GM12878 (cell line): ENCODE data around the gene PLA2G6. TPM values are rescaled to one million over a fixed set of nuclear protein-coding genes. Genes with fewer than 3 reads are reported as not detected.

Source experiments
- ATAC-seq: fragments of 200-7000 bp; cut with Tn5 transposase; 3 replicates; pipeline ENCODE4 v1.9.1; 2020; ENCODE audit warnings: mild to moderate bottlenecking, moderate library complexity
- BruUV-seq: library from RNA; stranded (reverse); fragments of 400-500 nt; replicated peaks from 2 replicates; lab custom pipeline; 2021; lab: Mats Ljungman, UMichigan
- CTCF ChIA-PET: fragments of 300-600 bp; sonication (Branson Sonifier 250); formaldehyde crosslinking; extraction: SDS; loops from one replicate; lab custom pipeline; 2021; ENCODE audit warnings: inconsistent platforms; lab: Yijun Ruan, JAX
- POLR2A ChIA-PET: fragments of 350-600 bp; formaldehyde crosslinking; extraction: SDS; loops from one replicate; lab custom pipeline; 2021; ENCODE audit warnings: inconsistent platforms; lab: Charles Lee
- RAD21 ChIA-PET: fragments of 300-600 bp; sonication (Branson Sonifier 250); formaldehyde crosslinking; loops from one replicate; lab custom pipeline; 2023; ENCODE audit warnings: antibody characterized with exemption; ENCODE audit not compliant: unreplicated experiment; lab: Charles Lee
- SMC1A ChIA-PET: fragments of 300-600 bp; sonication (Branson Sonifier 250); formaldehyde crosslinking; loops from one replicate; lab custom pipeline; 2023; ENCODE audit not compliant: unreplicated experiment, uncharacterized antibody; lab: Charles Lee
- DNase-seq: peaks from one replicate; pipeline ENCODE4 v3.0.0-alpha.2; 2011; ENCODE audit warnings: low read depth, low spot score
- FAIRE-seq: peaks from 3 replicates; lab custom pipeline; 2011; peaks lifted over from hg19 to GRCh38; lab: Jason Lieb, UNC
- H2AFZ ChIP-seq: 2 replicates; pipeline ENCODE4 v1.6.0; 2011; ENCODE audit warnings: low read depth, low read length, control low read depth; ENCODE audit not compliant: control insufficient read depth
- H3K27ac ChIP-seq: 2 replicates; pipeline ENCODE4 v1.5.1; 2011; ENCODE audit warnings: control low read depth; ENCODE audit not compliant: control insufficient read depth, insufficient read depth
- H3K27me3 ChIP-seq, 2 experiments: replicated peaks in 1 of 2; 2 replicates each; pipeline versions ENCODE4 v1.6.0 to v1.6.1; 2011; ENCODE audit warnings: low read length in 1 of 2; ENCODE audit not compliant: control insufficient read depth in 2 of 2, insufficient read depth in 2 of 2
- H3K36me3 ChIP-seq, 2 experiments: 2 replicates each; pipeline ENCODE4 v1.5.1; 2011; ENCODE audit warnings: low read length in 1 of 2; ENCODE audit not compliant: control insufficient read depth in 2 of 2, insufficient read depth in 2 of 2
- H3K4me1 ChIP-seq: 2 replicates; pipeline ENCODE4 v1.6.1; 2011; ENCODE audit warnings: mild to moderate bottlenecking, low read length, moderate library complexity, mixed read lengths; ENCODE audit not compliant: control insufficient read depth, insufficient read depth
- H3K4me2 ChIP-seq: 2 replicates; pipeline ENCODE4 v1.6.0; 2011; ENCODE audit warnings: control low read depth; ENCODE audit not compliant: control insufficient read depth, insufficient read depth
- H3K4me3 ChIP-seq: fragments of 200-600 bp; sonication (generic); 2 replicates; pipeline ENCODE4 v1.5.1; 2016
- H3K79me2 ChIP-seq: 2 replicates; pipeline ENCODE4 v1.6.0; 2011; ENCODE audit warnings: low read length; ENCODE audit not compliant: control insufficient read depth, insufficient read depth
- H3K9ac ChIP-seq: 2 replicates; pipeline ENCODE4 v1.8.0; 2011; ENCODE audit warnings: low read length, control low read depth, mixed read lengths; ENCODE audit not compliant: control insufficient read depth, insufficient read depth
- H3K9me3 ChIP-seq: replicated peaks from 3 replicates; pipeline ENCODE4 v1.5.1; 2011; ENCODE audit warnings: mild to moderate bottlenecking, low read length; ENCODE audit not compliant: control insufficient read depth, insufficient read depth
- H4K20me1 ChIP-seq: 2 replicates; pipeline ENCODE4 v1.6.0; 2011; ENCODE audit not compliant: control insufficient read depth, insufficient read depth
- BCLAF1 ChIP-seq: fragments of 450-650 bp; IDR thresholded peaks from 2 replicates; pipeline ENCODE4 v1.6.1; 2017; ENCODE audit warnings: antibody characterized with exemption, mild to moderate bottlenecking, moderate library complexity
- BHLHE40 ChIP-seq, 2 experiments: fragments of 450-650 bp in 1 of 2; IDR thresholded peaks; 2 replicates each; pipeline ENCODE4 v1.6.1; 2011 to 2017; ENCODE audit warnings: low read depth in 2 of 2, borderline replicate concordance in 1 of 2, improper control_type of control experiment in 1 of 2, low read length in 1 of 2, mild to moderate bottlenecking in 1 of 2
- CHD2 ChIP-seq: IDR thresholded peaks from 2 replicates; pipeline ENCODE4 v1.6.1; 2011; ENCODE audit warnings: low read depth, low read length, improper control_type of control experiment, borderline replicate concordance
- CREM ChIP-seq: IDR thresholded peaks from 2 replicates; pipeline ENCODE4 v1.6.1; 2014; ENCODE audit warnings: antibody characterized with exemption, low read depth
- EED ChIP-seq: sonication (generic); IDR thresholded peaks from 2 replicates; pipeline ENCODE4 v1.6.1; 2016; ENCODE audit warnings: antibody characterized with exemption, low read depth
- HSF1 ChIP-seq: fragments of 150-350 bp; IDR thresholded peaks from 2 replicates; pipeline ENCODE4 v1.6.1; 2014; ENCODE audit warnings: mild to moderate bottlenecking, low read depth, low read length
- MYB ChIP-seq: fragments of 150-350 bp; IDR thresholded peaks from 2 replicates; pipeline ENCODE4 v1.6.1; 2014; ENCODE audit warnings: mild to moderate bottlenecking, low read depth, low read length, borderline replicate concordance
- RELA ChIP-seq: fragments of 450-650 bp; IDR thresholded peaks from 2 replicates; pipeline ENCODE4 v1.8.0; 2014; ENCODE audit warnings: borderline replicate concordance; ENCODE audit not compliant: partially characterized antibody
- SMAD1 ChIP-seq: fragments of 450-650 bp; IDR thresholded peaks from 2 replicates; pipeline ENCODE4 v1.6.1; 2018; ENCODE audit warnings: mild to moderate bottlenecking, low read depth; ENCODE audit not compliant: partially characterized antibody
- SMARCA5 ChIP-seq: fragments of 450-650 bp; IDR thresholded peaks from 2 replicates; pipeline ENCODE4 v1.6.1; 2017; ENCODE audit warnings: mild to moderate bottlenecking
- WRNIP1 ChIP-seq: IDR thresholded peaks from 2 replicates; pipeline ENCODE4 v1.6.1; 2011; ENCODE audit warnings: low read depth, low read length, improper control_type of control experiment, borderline replicate concordance
- ZNF384 ChIP-seq: IDR thresholded peaks from 2 replicates; pipeline ENCODE4 v1.6.1; 2012; ENCODE audit warnings: low read depth, mild to moderate bottlenecking, low read length, improper control_type of control experiment, borderline replicate concordance
- WGBS: methylation state at CpG from one replicate; pipeline ENCODE4 v1.1.6; 2016; ENCODE audit warnings: low lambda C conversion rate; ENCODE audit not compliant: insufficient replicate concordance, insufficient coverage; ENCODE audit errors: missing lambda C conversion rate; 5-methylcytosine and 5-hydroxymethylcytosine counted together
- in situ Hi-C: fragments of 300-500 bp; cut with MboI; formaldehyde crosslinking; loops from 9 replicates; pipeline ENCODE4 v1.14.3; 2018; ENCODE audit warnings: mixed read lengths
- intact Hi-C: fragments of 100-400 bp; cut with micrococcal nuclease; formaldehyde crosslinking; loops from one replicate; pipeline ENCODE4 v1.14.2; 2022; ENCODE audit not compliant: unreplicated experiment
- polyA plus RNA-seq, 11 experiments: library from polyadenylated mRNA; depleted of rRNA in 4 of 11; unstranded in 6 of 11; stranded (reverse) in 5 of 11; fragments of >200 nt; fragmentation: Nextera tagmentation in 4 of 11; fragmentation: Illumina TruSeq in 1 of 11; extraction: Ambion mirVana in 4 of 11; extraction: Trizol in 1 of 11; gene quantifications; 1 replicate in 1 of 11; 2 replicates in 10 of 11; pipeline versions ENCODE4 v1.2.1 to v1.2.3, GENCODE V29; 2011 to 2016; ENCODE audit warnings: inconsistent platforms in 2 of 11, missing spikeins in 2 of 11, low read depth in 1 of 11
- total RNA-seq, 4 experiments: library from RNA; depleted of rRNA in 3 of 4; stranded (reverse); fragments of >200 nt in 3 of 4; fragmentation: Illumina TruSeq in 1 of 4; extraction: Trizol in 1 of 4; gene quantifications; 2 replicates each; pipeline versions ENCODE4 v1.2.1 to v1.2.3, GENCODE V29; 2013 to 2021
- TF ChIP-seq, protein P1 (sequence below): IDR thresholded peaks from 2 replicates; pipeline ENCODE4 v1.6.1; 2012; ENCODE audit warnings: low read depth, low read length, improper control_type of control experiment
- TF ChIP-seq, protein P2 (sequence below), 3 experiments: IDR thresholded peaks in 2 of 3; conservative IDR thresholded peaks in 1 of 3; 2 replicates each; pipeline ENCODE4 v1.5.1; 2011; ENCODE audit warnings: low read depth in 3 of 3, low read length in 3 of 3, mild to moderate bottlenecking in 3 of 3, control low read depth in 2 of 3, moderate library complexity in 2 of 3, inconsistent platforms in 1 of 3, mixed read lengths in 1 of 3; ENCODE audit not compliant: control insufficient read depth in 2 of 3, insufficient read depth in 1 of 3; ENCODE audit errors: extremely low read depth in 1 of 3
- TF ChIP-seq, protein P3 (sequence below): IDR thresholded peaks from 2 replicates; pipeline ENCODE4 v1.6.1; 2012; ENCODE audit warnings: low read depth, low read length, improper control_type of control experiment

Gene PLA2G6
- total and polyA plus RNA-seq, 10 of the 15 experiments (the other 5 are each of a cell fraction or from before 2014, with no cell fraction given): 0.15 to 42.2 (median 15.8) TPM

GRCh38 chr22:38097058-38097457 lies 84.6 kb downstream of the PLA2G6 start:
- Histone ChIP-seq H4K20me1 (no peaks in the 10 kb centered on the region), H3K27ac (no peak overlapping the region), H2AFZ (no peak overlapping the region), H3K4me1 (no peaks in the 10 kb centered on the region), H3K79me2 (no peaks in the 10 kb centered on the region), H3K36me3 (no peaks in the 10 kb centered on the region), H3K27me3 (no peaks in the 10 kb centered on the region), H3K9me3 (no peaks in the 10 kb centered on the region), H3K4me2 (no peak overlapping the region), H3K9ac (no peak overlapping the region), H3K4me3 (no peak overlapping the region)
- no TSS peak for BruUV-seq
- in situ Hi-C loops (no loop called here), intact Hi-C loops (no loop called here)
- TF ChIP-seq WRNIP1 (no peak), SMAD1 (no peak), RELA (no peak), CREM (no peak), ZNF384 (no peak), HSF1 (no peak), CHD2 (no peak), MYB (no peak), BCLAF1 (no peak), BHLHE40 (IDR thresholded peaks at IDR 0.05; ENCODE audit: borderline replicate concordance in 1 of 2, low read depth in 2 of 2, low read length in 1 of 2) (no peak), SMARCA5 (no peak), EED (no peak)
- TF ChIP-seq, protein P1, sequence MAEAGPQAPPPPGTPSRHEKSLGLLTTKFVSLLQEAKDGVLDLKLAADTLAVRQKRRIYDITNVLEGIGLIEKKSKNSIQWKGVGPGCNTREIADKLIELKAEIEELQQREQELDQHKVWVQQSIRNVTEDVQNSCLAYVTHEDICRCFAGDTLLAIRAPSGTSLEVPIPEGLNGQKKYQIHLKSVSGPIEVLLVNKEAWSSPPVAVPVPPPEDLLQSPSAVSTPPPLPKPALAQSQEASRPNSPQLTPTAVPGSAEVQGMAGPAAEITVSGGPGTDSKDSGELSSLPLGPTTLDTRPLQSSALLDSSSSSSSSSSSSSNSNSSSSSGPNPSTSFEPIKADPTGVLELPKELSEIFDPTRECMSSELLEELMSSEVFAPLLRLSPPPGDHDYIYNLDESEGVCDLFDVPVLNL: no peak
- TF ChIP-seq, protein P2, sequence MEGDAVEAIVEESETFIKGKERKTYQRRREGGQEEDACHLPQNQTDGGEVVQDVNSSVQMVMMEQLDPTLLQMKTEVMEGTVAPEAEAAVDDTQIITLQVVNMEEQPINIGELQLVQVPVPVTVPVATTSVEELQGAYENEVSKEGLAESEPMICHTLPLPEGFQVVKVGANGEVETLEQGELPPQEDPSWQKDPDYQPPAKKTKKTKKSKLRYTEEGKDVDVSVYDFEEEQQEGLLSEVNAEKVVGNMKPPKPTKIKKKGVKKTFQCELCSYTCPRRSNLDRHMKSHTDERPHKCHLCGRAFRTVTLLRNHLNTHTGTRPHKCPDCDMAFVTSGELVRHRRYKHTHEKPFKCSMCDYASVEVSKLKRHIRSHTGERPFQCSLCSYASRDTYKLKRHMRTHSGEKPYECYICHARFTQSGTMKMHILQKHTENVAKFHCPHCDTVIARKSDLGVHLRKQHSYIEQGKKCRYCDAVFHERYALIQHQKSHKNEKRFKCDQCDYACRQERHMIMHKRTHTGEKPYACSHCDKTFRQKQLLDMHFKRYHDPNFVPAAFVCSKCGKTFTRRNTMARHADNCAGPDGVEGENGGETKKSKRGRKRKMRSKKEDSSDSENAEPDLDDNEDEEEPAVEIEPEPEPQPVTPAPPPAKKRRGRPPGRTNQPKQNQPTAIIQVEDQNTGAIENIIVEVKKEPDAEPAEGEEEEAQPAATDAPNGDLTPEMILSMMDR (IDR thresholded peaks at IDR 0.05 in 2 of 3, conservative IDR thresholded peaks at IDR 0.05 in 1 of 3; ENCODE audit: control insufficient read depth in 2 of 3, extremely low read depth in 1 of 3, insufficient read depth in 1 of 3, low read depth in 3 of 3, low read length in 3 of 3): no peak
- TF ChIP-seq, protein P3, sequence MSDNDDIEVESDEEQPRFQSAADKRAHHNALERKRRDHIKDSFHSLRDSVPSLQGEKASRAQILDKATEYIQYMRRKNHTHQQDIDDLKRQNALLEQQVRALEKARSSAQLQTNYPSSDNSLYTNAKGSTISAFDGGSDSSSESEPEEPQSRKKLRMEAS: no peak
- WGBS: 72% methylated on average over 6 of the region's 15 CpGs
- no peak for ATAC-seq
- ChIA-PET RAD21 (no interaction called here), SMC1A (interaction anchor here (1.1 kb wide), 1 partner anchor 45 kb away, joined by 3 read pairs; no protein-coding TSS in a partner anchor), CTCF (interaction anchor here (0.6 to 1.6 kb wide), 2 partner anchors 44 to 104 kb away, joined by 5 read pairs; no protein-coding TSS in a partner anchor), POLR2A (no interaction called here)
- FAIRE-seq: no peak
- no peak for DNase-seq
